Measurements from ENCODE around the gene SEMA4B.
"Not testable (repeated sequence)": the region's sequence is repeated elsewhere in the genome, so short reads cannot be mapped to it uniquely, and the experiment has no call there.

SEMA4B gene

DNA sequence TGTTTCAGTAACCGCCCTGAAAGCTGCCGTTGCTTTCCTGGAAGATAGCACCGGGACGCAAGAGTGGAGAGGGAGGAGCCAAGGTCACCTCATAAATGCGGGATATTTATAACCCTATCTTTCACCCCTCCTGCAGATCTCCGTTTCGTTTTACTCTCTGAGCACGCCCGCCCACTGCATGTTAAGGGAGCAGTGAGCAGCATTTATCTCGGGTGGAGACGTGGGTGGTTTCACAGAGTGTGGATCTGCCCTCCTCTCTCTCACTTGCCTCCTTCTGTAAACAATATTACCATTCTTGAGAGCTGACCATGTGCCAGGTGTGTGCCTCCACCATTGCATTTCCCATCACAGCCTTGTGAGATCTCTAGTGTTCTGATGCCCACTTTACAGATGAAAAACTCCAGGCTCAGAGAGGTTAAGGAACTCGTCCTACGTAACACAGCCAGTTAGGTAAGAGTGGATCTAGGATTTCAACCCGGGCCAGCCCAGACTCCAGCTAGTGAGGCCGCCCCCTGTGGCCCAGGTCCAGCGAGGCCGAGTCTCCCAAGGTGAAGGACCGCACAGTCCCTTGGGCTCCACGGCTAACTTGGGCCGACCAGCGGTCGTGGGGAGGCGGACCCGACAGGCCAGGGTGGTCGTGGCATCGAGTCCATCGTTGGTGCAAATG lies 16.9 kb upstream of the SEMA4B start:
- TF ChIP-seq, protein P1, sequence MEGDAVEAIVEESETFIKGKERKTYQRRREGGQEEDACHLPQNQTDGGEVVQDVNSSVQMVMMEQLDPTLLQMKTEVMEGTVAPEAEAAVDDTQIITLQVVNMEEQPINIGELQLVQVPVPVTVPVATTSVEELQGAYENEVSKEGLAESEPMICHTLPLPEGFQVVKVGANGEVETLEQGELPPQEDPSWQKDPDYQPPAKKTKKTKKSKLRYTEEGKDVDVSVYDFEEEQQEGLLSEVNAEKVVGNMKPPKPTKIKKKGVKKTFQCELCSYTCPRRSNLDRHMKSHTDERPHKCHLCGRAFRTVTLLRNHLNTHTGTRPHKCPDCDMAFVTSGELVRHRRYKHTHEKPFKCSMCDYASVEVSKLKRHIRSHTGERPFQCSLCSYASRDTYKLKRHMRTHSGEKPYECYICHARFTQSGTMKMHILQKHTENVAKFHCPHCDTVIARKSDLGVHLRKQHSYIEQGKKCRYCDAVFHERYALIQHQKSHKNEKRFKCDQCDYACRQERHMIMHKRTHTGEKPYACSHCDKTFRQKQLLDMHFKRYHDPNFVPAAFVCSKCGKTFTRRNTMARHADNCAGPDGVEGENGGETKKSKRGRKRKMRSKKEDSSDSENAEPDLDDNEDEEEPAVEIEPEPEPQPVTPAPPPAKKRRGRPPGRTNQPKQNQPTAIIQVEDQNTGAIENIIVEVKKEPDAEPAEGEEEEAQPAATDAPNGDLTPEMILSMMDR (conservative IDR thresholded peaks at IDR 0.05; ENCODE audit: low read length), result no peak
- H3K4me3 ChIP-seq (ENCODE audit: low read length), result peak overlapping the region; percentile 71
- peak; percentile 61 for DNase-seq (ENCODE audit: low read depth)

DNA sequence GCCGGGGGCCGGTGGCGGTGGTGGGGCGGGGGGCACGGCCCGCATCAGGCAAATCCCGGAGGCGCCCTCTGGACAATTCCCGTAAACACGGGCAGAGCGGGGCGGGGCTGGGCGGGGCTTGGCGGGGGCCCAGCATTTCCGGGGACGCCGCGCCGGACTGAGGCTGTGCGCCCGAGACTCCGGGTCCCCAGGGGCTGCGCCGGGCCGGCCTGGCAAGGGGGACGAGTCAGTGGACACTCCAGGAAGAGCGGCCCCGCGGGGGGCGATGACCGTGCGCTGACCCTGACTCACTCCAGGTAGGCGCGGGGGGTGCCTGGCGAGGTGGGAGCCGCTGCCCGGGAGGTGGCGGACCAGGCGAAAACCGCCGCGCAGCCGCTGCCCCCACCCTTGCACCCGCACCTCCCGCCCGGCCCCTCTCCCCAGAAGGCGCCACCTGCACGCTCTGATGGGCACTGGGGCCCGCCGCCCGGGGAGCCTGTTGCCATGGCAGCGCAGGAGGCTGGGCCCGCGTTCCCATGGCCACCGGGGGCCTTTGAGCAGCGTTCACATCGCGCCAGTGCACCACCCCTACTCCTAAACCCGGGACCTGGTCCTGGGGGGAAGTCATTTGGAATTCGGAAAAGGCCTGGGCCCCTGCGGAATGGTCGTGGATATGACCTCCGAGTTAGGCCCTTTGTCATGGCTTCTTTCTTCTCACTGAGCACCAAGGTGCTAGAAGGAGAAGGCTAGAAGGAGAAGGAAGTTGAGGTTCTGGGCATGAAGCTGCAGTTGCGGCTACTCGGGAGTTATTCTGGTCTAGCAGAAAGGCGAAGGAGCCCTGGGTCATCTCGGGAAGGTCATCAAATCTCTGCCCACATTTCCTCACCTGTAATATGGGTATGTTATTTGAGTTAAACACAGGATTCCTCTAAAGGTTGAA lies 16.1 kb upstream of the SEMA4B start:
- TF ChIP-seq, protein P1 (conservative IDR thresholded peaks at IDR 0.05; ENCODE audit: low read length), result no peak
- peak overlapping the region; percentile 71 for H3K4me3 ChIP-seq (ENCODE audit: low read length)
- DNase-seq (ENCODE audit: low read depth), result peak; percentile 10

DNA sequence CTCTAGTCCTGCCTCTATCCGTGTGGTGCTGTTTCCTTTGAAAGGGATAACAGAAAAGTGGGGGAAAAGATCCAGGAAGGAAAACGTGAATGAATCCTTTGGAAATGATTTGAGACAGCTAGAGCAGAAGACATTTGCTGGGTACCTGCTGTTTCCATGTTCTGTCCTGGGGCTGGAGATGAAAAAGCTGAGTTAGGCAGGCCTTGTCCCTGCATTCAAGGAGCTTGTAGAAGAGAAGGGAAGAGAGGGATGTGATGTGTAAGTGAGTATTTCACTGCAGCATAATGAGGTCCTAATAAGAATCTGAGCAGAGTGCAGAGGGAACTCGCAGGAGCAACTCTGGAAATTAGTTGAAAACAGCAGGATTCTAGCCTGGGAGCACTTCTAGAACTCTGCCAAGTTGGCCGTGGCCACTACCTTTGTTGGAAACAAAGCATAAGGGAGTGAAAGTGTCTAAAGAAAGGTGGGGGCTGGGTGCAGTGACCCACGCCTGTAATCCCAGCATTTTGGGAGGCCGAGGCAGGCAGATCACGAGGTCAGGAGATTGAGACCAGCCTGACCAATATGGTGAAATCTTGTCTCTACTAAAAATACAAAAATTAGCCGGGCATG lies 13.8 kb upstream of the SEMA4B start:
- DNase-seq (ENCODE audit: low read depth), result no peak
- no peak overlapping the region for H3K4me3 ChIP-seq (ENCODE audit: low read length)
- TF ChIP-seq, protein P1 (conservative IDR thresholded peaks at IDR 0.05; ENCODE audit: low read length), result no peak

DNA sequence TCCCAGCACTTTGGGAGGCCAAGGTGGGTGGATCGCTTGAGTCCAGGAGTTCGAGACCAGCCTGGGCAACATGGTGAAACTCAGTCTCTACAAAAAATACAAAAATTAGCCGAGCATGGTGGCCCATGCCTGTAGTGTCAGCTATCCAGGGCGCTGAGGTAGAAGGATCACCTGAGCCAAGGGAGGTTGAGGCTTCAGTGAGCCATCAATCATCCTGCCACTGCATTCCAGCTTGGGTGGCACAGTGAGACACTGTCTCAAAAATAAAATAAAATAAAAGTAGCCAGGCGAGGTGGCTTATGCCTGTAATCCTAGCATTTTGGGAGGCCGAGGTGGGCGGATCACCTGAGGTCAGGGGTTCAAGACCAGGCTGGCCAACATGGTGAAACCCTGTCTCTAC lies 13.1 kb upstream of the SEMA4B start:
- not testable (repeated sequence) for H3K4me3 ChIP-seq (ENCODE audit: low read length); DNase-seq (ENCODE audit: low read depth)

DNA sequence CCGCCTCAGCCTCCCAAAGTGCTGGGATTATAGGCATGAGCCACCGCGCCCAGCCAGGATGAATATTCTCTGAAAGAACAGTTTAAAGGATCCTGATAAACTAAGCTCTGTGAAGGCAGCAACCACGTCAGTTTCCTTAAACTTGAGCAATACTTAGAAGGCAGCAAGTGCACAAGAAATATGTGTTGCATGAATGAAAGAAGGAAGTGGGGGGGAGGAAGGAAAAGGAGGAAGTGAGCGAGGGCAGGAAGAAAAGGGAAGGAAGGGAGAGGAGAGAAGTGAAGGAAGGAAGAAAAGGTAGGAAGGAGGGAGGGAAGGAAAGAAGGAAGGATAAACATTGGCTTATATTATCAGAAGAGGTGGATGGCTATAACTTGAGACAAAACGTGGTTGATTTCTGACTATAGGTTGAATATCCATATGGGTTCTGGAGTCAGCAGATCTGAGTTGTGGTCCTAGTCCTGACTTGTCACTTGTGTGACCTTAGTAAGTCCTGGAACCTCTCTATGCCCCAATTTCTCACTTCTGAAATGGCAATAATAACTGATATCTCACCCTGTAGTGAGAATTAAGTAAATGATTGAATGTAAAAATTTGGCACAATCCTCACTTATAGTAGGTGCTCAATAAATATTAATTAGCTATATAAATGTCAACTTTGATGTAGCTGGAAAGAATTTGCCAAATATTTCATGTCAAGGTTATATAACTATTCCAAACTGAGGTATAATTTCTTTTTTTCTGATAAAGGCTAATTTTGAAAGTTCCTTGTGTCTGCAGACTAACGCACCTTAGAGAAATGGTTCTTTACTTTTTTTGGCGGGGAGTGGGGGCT lies 12.0 kb upstream of the SEMA4B start:
- no peak for DNase-seq (ENCODE audit: low read depth)
- no peak overlapping the region for H3K4me3 ChIP-seq (ENCODE audit: low read length)
- TF ChIP-seq, protein P1 (conservative IDR thresholded peaks at IDR 0.05; ENCODE audit: low read length), result no peak

DNA sequence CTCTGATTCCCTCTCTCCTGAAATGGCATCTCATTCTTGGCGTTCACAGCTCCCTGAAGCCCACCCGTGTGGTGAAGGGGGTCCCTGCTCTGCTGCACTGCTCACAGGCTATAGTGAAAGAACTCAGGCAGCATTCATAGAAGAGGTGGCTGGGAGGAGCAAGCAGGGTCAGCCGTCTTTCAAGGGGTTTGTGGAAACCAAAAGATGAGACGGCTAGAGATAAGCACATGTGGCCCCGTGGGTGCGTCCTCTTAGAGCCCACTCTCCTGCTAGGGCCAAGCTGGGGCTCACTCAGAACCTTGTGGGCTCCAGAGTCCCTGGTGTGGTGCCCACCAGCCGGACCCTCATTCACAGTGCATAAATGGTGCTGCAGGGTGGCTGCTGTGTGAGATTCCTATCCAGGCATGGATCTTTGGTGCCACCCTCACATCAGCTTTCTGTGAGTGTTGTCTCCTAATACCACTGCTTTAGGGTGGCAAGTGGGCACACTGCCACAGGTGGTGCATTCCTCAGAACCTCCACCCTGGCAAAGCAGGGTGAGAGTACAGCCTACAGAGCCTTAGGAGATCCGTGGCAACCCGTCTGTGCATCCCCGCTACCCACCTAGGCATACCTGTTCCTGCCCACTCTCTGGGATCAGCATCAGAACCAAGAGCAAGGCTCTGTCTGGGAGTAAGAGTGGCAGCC lies 11.2 kb upstream of the SEMA4B start:
- H3K4me3 ChIP-seq (ENCODE audit: low read length), result no peak overlapping the region
- TF ChIP-seq, protein P1 (conservative IDR thresholded peaks at IDR 0.05; ENCODE audit: low read length), result no peak
- DNase-seq (ENCODE audit: low read depth), result no peak

Data from AG10803 (cell line).